CD14-positive monocyte (primary cell): Measurements from ENCODE around the gene LRRC30. TPM values are rescaled to one million over a fixed set of nuclear protein-coding genes. Genes with fewer than 3 reads are reported as not detected.

ENCODE experiments used
- DNase-seq, 3 donors: peaks; one replicate each; pipeline ENCODE4 v3.0.0-alpha.2; 2011 to 2022
- H2AFZ ChIP-seq: 2 replicates; pipeline ENCODE4 v1.6.0; 2012; ENCODE audit warnings: mild to moderate bottlenecking, low read depth, low read length, inconsistent platforms; ENCODE audit not compliant: insufficient read depth, poor library complexity, severe bottlenecking
- H3K27ac ChIP-seq, 2 donors: 1 replicate in 1 of 2; 2 replicates in 1 of 2; pipeline ENCODE4 v1.5.1; 2012 to 2013; ENCODE audit warnings: low read length in 2 of 2, control low read depth in 1 of 2, inconsistent platforms in 1 of 2, low read depth in 1 of 2, mild to moderate bottlenecking in 1 of 2
- H3K27me3 ChIP-seq, 2 donors: one replicate each; pipeline versions ENCODE4 v1.6.0 to v1.6.1; 2011 to 2013; ENCODE audit warnings: low read length in 2 of 2; ENCODE audit not compliant: control insufficient read depth in 2 of 2, insufficient read depth in 2 of 2
- H3K36me3 ChIP-seq, 2 donors: replicated peaks in 1 of 2; 1 replicate in 1 of 2; 2 replicates in 1 of 2; pipeline versions ENCODE4 v1.5.1 to v1.6.1; 2012 to 2013; ENCODE audit warnings: low read length in 2 of 2, control low read depth in 1 of 2, inconsistent platforms in 1 of 2, mild to moderate bottlenecking in 1 of 2; ENCODE audit not compliant: insufficient read depth in 2 of 2, control insufficient read depth in 1 of 2
- H3K4me1 ChIP-seq, 2 donors: 1 replicate in 1 of 2; 2 replicates in 1 of 2; pipeline versions ENCODE4 v1.5.1 to v1.6.1; 2012 to 2013; ENCODE audit warnings: low read length in 2 of 2, control low read depth in 1 of 2, inconsistent platforms in 1 of 2, mild to moderate bottlenecking in 1 of 2, moderate library complexity in 1 of 2; ENCODE audit not compliant: insufficient read depth in 2 of 2, control insufficient read depth in 1 of 2
- H3K4me2 ChIP-seq: replicated peaks from 2 replicates; pipeline ENCODE3; 2012; ENCODE audit warnings: low read length, moderate library complexity, mild to moderate bottlenecking; ENCODE audit not compliant: poor library complexity, severe bottlenecking; ENCODE audit errors: extremely low read depth
- H3K4me3 ChIP-seq, 3 experiments: fragments of 200-600 bp in 1 of 3; sonication (generic) in 1 of 3; replicated peaks in 1 of 3; 1 replicate in 2 of 3; 2 replicates in 1 of 3; pipeline ENCODE4 v1.5.1; 2011 to 2013; ENCODE audit warnings: low read length in 3 of 3, mild to moderate bottlenecking in 3 of 3, control low read depth in 2 of 3, low read depth in 2 of 3, inconsistent platforms in 1 of 3, moderate library complexity in 1 of 3
- H3K79me2 ChIP-seq: 2 replicates; pipeline ENCODE4 v1.6.0; 2012; ENCODE audit warnings: mild to moderate bottlenecking, control low read depth, inconsistent platforms, low read length, moderate library complexity; ENCODE audit not compliant: insufficient read depth
- H3K9ac ChIP-seq: 2 replicates; pipeline ENCODE4 v1.6.0; 2017; ENCODE audit warnings: low read length, mild to moderate bottlenecking; ENCODE audit not compliant: insufficient read depth, poor library complexity, severe bottlenecking
- H3K9me3 ChIP-seq, 2 donors: replicated peaks in 1 of 2; 1 replicate in 1 of 2; 2 replicates in 1 of 2; pipeline versions ENCODE4 v1.5.1 to v1.6.1; 2012 to 2013; ENCODE audit warnings: low read length in 2 of 2, control low read depth in 1 of 2; ENCODE audit not compliant: control insufficient read depth in 1 of 2, insufficient read depth in 1 of 2
- H4K20me1 ChIP-seq: 2 replicates; pipeline ENCODE4 v1.6.0; 2012; ENCODE audit warnings: mild to moderate bottlenecking, low read length, control low read depth, moderate library complexity; ENCODE audit not compliant: insufficient read depth
- H3K27ac Mint-ChIP-seq, 7 donors: one replicate each; pipeline ENCODE4 v1.8.0; 2020; ENCODE audit warnings: mild to moderate bottlenecking in 7 of 7, mixed read lengths in 7 of 7, moderate library complexity in 6 of 7, inconsistent platforms in 2 of 7
- H3K27me3 Mint-ChIP-seq, 3 donors: one replicate each; pipeline ENCODE4 v1.8.0; 2021 to 2022; ENCODE audit warnings: low read depth in 3 of 3, mild to moderate bottlenecking in 3 of 3, mixed read lengths in 3 of 3, moderate library complexity in 3 of 3, inconsistent platforms in 1 of 3
- H3K36me3 Mint-ChIP-seq, 2 donors: one replicate each; pipeline ENCODE4 v1.8.0; 2020; ENCODE audit warnings: mixed read lengths in 2 of 2, inconsistent platforms in 1 of 2, mild to moderate bottlenecking in 1 of 2
- H3K4me1 Mint-ChIP-seq: one replicate; pipeline ENCODE4 v1.8.0; 2020; ENCODE audit warnings: mild to moderate bottlenecking, mixed read lengths
- H3K4me3 Mint-ChIP-seq, 2 donors: one replicate each; pipeline ENCODE4 v1.8.0; 2020; ENCODE audit warnings: mild to moderate bottlenecking in 2 of 2, mixed read lengths in 2 of 2, moderate library complexity in 1 of 2
- H3K9me3 Mint-ChIP-seq, 7 donors: one replicate each; pipeline ENCODE4 v1.8.0; 2020 to 2022; ENCODE audit warnings: mixed read lengths in 7 of 7, mild to moderate bottlenecking in 6 of 7, moderate library complexity in 6 of 7, inconsistent platforms in 2 of 7
- WGBS: methylation state at CpG from one replicate; pipeline ENCODE4 v1.1.5; 2013; ENCODE audit warnings: missing lambda C conversion rate; ENCODE audit not compliant: insufficient coverage; 5-methylcytosine and 5-hydroxymethylcytosine counted together
- intact Hi-C, 2 donors: fragments of 100-400 bp; cut with micrococcal nuclease; formaldehyde crosslinking; loops; one replicate each; pipeline versions ENCODE4 v1.15.0 to v1.15.1; 2023
- polyA plus RNA-seq, 3 donors: library from polyadenylated mRNA; depleted of rRNA in 1 of 3; unstranded in 2 of 3; stranded (reverse) in 1 of 3; fragments of 300-500 nt in 2 of 3; fragments of >200 nt in 1 of 3; fragmentation: Illumina TruSeq in 2 of 3; gene quantifications; 1 replicate in 2 of 3; 2 replicates in 1 of 3; pipeline ENCODE4 v1.2.3, GENCODE V29; 2012 to 2021
- TF ChIP-seq, protein P1 (sequence below): fragments of 200-600 bp; IDR thresholded peaks from one replicate; pipeline ENCODE4 v1.8.0; 2022; ENCODE audit warnings: antibody characterized with exemption, mild to moderate bottlenecking

Gene LRRC30
- polyA plus RNA-seq, 3 donors, result not detected

DNA sequence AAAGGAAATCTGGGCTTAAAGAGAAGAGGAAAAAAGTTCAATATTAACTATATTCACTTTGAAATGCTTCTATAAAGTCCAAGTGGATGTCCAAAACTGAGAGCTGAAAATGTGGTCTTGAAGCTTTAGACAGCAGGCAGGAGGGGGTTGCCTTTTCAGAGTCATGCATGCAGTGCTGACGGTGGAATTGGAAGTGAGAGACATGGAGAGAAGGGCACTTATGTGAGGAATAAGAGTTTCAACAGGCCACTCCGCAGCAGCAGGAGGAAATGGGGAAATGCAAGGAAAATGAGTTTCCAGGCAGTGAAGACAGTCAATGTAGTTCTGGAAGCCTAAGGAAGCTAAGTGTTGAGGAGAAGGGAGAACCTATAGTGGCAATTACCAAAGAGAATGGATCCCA, 33.0 kb upstream of the LRRC30 start:
- peaks cover 0 to 3% of the 10 kb centered on the region in 2 donors for H3K4me1 ChIP-seq
- no peak overlapping the region for H3K4me3 Mint-ChIP-seq
- H3K36me3 ChIP-seq, result no peaks in the 10 kb centered on the region
- H3K27ac ChIP-seq, result no peak overlapping the region
- 88% methylated on average over 2 of the region's 2 CpGs for WGBS
- no peaks in the 10 kb centered on the region for H3K79me2 ChIP-seq
- H3K27me3 Mint-ChIP-seq, result peaks cover 0 to 3% (median 3%) of the 10 kb centered on the region in 3 donors
- H3K36me3 Mint-ChIP-seq, result no peaks in the 10 kb centered on the region
- peaks cover 5% of the 10 kb centered on the region for H3K4me1 Mint-ChIP-seq
- H3K9me3 ChIP-seq, result no peaks in the 10 kb centered on the region
- intact Hi-C loops, result no loop called here
- H3K27ac Mint-ChIP-seq, result no peak overlapping the region
- DNase-seq, result no peak
- no peak overlapping the region for H2AFZ ChIP-seq
- H3K4me3 ChIP-seq, result no peak overlapping the region
- peaks cover 0 to 8% (median 0%) of the 10 kb centered on the region in 7 donors for H3K9me3 Mint-ChIP-seq
- H3K27me3 ChIP-seq, result no peaks in the 10 kb centered on the region
- TF ChIP-seq, protein P1, sequence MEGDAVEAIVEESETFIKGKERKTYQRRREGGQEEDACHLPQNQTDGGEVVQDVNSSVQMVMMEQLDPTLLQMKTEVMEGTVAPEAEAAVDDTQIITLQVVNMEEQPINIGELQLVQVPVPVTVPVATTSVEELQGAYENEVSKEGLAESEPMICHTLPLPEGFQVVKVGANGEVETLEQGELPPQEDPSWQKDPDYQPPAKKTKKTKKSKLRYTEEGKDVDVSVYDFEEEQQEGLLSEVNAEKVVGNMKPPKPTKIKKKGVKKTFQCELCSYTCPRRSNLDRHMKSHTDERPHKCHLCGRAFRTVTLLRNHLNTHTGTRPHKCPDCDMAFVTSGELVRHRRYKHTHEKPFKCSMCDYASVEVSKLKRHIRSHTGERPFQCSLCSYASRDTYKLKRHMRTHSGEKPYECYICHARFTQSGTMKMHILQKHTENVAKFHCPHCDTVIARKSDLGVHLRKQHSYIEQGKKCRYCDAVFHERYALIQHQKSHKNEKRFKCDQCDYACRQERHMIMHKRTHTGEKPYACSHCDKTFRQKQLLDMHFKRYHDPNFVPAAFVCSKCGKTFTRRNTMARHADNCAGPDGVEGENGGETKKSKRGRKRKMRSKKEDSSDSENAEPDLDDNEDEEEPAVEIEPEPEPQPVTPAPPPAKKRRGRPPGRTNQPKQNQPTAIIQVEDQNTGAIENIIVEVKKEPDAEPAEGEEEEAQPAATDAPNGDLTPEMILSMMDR, result no peak
- no peak overlapping the region for H3K9ac ChIP-seq
- no peaks in the 10 kb centered on the region for H4K20me1 ChIP-seq
- no peak overlapping the region for H3K4me2 ChIP-seq

DNA sequence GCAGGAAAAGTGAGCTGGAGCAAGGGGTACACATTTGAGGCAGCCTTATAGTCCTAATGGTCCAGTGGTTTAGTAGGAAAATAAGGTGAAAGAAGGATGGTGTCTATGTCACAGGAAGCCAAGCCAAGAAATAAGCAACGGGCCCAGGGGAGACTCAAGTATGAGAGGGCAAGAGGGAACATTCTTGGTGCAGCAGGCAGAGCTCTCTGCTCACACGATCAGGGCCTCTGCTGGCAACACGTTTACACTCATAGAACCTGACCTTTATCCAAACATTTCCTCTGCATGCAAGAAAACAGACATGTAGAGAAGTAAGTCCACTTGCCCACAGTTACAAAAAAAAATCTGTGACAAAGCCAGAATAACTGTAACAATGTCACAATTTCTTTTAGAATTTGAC, 32.6 kb upstream of the LRRC30 start:
- TF ChIP-seq, protein P1, result no peak
- Histone ChIP-seq H3K79me2 (no peaks in the 10 kb centered on the region), H3K27ac (no peak overlapping the region), H3K9ac (no peak overlapping the region), H3K4me3 (no peak overlapping the region), H2AFZ (no peak overlapping the region), H3K27me3 (no peaks in the 10 kb centered on the region), H3K4me2 (no peak overlapping the region), H3K4me1 (peaks cover 0 to 3% of the 10 kb centered on the region in 2 donors), H3K36me3 (no peaks in the 10 kb centered on the region), H3K9me3 (no peaks in the 10 kb centered on the region), H4K20me1 (no peaks in the 10 kb centered on the region)
- Mint-ChIP-seq H3K9me3 (peaks cover 0 to 8% (median 0%) of the 10 kb centered on the region in 7 donors), H3K4me3 (no peak overlapping the region), H3K27ac (no peak overlapping the region), H3K36me3 (no peaks in the 10 kb centered on the region), H3K4me1 (peaks cover 5% of the 10 kb centered on the region), H3K27me3 (peaks cover 0 to 3% (median 3%) of the 10 kb centered on the region in 3 donors)
- DNase-seq, result no peak
- 90% methylated on average over 2 of the region's 3 CpGs for WGBS
- intact Hi-C loops, result no loop called here
